Calu3 (cell line): ENCODE data around the gene PNP. TPM values are rescaled to one million over a fixed set of nuclear protein-coding genes. Genes with fewer than 3 reads are reported as not detected.
"Not testable (repeated sequence)": the region's sequence is repeated elsewhere in the genome, so short reads cannot be mapped to it uniquely, and the experiment has no call there.

Source experiments
- BruUV-seq: library from RNA; stranded (reverse); fragments of 400-500 nt; replicated peaks from 2 replicates; lab custom pipeline; 2021; lab: Mats Ljungman, UMichigan
- CTCF ChIA-PET: fragments of 300-600 bp; sonication (Branson Sonifier 250); formaldehyde crosslinking; loops from one replicate; lab custom pipeline; 2022; ENCODE audit warnings: antibody characterized with exemption; lab: Charles Lee
- DNase-seq: peaks from one replicate; pipeline ENCODE4 v3.0.0; 2022
- H3K27ac Mint-ChIP-seq: one replicate; pipeline ENCODE4 v1.8.0; 2022; ENCODE audit warnings: mixed read lengths; ENCODE audit not compliant: unreplicated experiment
- H3K27me3 Mint-ChIP-seq: one replicate; pipeline ENCODE4 v1.8.0; 2022; ENCODE audit warnings: mixed read lengths; ENCODE audit not compliant: unreplicated experiment
- H3K36me3 Mint-ChIP-seq: one replicate; pipeline ENCODE4 v1.8.0; 2022; ENCODE audit warnings: mild to moderate bottlenecking, moderate library complexity, mixed read lengths; ENCODE audit not compliant: insufficient read depth, unreplicated experiment
- H3K4me1 Mint-ChIP-seq: one replicate; pipeline ENCODE4 v1.8.0; 2022; ENCODE audit warnings: mild to moderate bottlenecking, low read depth, mixed read lengths; ENCODE audit not compliant: unreplicated experiment
- H3K4me3 Mint-ChIP-seq: one replicate; pipeline ENCODE4 v1.8.0; 2022; ENCODE audit warnings: mild to moderate bottlenecking, low read depth, moderate library complexity, mixed read lengths; ENCODE audit not compliant: unreplicated experiment
- H3K9me3 Mint-ChIP-seq: one replicate; pipeline ENCODE4 v1.8.0; 2022; ENCODE audit warnings: low read depth, mixed read lengths; ENCODE audit not compliant: unreplicated experiment
- intact Hi-C: fragments of 100-400 bp; cut with micrococcal nuclease; formaldehyde crosslinking; loops from one replicate; pipeline ENCODE4 v1.10.0; 2022; ENCODE audit not compliant: unreplicated experiment
- total RNA-seq: library from RNA; stranded (reverse); gene quantifications from 2 replicates; pipeline ENCODE4 v1.2.3, GENCODE V29; 2022
- TF ChIP-seq, protein P1 (sequence below): fragments of 200-600 bp; IDR thresholded peaks from one replicate; pipeline ENCODE4 v1.8.0; 2022; ENCODE audit warnings: antibody characterized with exemption; ENCODE audit not compliant: unreplicated experiment

Gene PNP
- total RNA-seq, 1 experiment from 2014 or later: 81.3 TPM

- Mint-ChIP-seq H3K4me1 (no peaks in the 10 kb centered on the region), H3K36me3 (peaks cover 11% of the 10 kb centered on the region), H3K27me3 (no peaks in the 10 kb centered on the region), H3K27ac (no peak overlapping the region), H3K4me3 (no peak overlapping the region), H3K9me3 (no peaks in the 10 kb centered on the region)
- no TSS peak for BruUV-seq
- TF ChIP-seq, protein P1, sequence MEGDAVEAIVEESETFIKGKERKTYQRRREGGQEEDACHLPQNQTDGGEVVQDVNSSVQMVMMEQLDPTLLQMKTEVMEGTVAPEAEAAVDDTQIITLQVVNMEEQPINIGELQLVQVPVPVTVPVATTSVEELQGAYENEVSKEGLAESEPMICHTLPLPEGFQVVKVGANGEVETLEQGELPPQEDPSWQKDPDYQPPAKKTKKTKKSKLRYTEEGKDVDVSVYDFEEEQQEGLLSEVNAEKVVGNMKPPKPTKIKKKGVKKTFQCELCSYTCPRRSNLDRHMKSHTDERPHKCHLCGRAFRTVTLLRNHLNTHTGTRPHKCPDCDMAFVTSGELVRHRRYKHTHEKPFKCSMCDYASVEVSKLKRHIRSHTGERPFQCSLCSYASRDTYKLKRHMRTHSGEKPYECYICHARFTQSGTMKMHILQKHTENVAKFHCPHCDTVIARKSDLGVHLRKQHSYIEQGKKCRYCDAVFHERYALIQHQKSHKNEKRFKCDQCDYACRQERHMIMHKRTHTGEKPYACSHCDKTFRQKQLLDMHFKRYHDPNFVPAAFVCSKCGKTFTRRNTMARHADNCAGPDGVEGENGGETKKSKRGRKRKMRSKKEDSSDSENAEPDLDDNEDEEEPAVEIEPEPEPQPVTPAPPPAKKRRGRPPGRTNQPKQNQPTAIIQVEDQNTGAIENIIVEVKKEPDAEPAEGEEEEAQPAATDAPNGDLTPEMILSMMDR: no peak
- intact Hi-C loops: no loop called here
- CTCF ChIA-PET: no interaction called here
- DNase-seq: no peak
Measured at GRCh38 chr14:20446889-20447288, 22.3 kb upstream of the PNP start.

- H3K4me1 Mint-ChIP-seq, intact Hi-C loops, BruUV-seq, DNase-seq, CTCF ChIA-PET, H3K9me3 Mint-ChIP-seq, H3K4me3 Mint-ChIP-seq, H3K27ac Mint-ChIP-seq, H3K27me3 Mint-ChIP-seq: not testable (repeated sequence)
- H3K36me3 Mint-ChIP-seq: peaks cover 10% of the 10 kb centered on the region
Measured at GRCh38 chr14:20452831-20453230, 16.4 kb upstream of the PNP start.

DNA sequence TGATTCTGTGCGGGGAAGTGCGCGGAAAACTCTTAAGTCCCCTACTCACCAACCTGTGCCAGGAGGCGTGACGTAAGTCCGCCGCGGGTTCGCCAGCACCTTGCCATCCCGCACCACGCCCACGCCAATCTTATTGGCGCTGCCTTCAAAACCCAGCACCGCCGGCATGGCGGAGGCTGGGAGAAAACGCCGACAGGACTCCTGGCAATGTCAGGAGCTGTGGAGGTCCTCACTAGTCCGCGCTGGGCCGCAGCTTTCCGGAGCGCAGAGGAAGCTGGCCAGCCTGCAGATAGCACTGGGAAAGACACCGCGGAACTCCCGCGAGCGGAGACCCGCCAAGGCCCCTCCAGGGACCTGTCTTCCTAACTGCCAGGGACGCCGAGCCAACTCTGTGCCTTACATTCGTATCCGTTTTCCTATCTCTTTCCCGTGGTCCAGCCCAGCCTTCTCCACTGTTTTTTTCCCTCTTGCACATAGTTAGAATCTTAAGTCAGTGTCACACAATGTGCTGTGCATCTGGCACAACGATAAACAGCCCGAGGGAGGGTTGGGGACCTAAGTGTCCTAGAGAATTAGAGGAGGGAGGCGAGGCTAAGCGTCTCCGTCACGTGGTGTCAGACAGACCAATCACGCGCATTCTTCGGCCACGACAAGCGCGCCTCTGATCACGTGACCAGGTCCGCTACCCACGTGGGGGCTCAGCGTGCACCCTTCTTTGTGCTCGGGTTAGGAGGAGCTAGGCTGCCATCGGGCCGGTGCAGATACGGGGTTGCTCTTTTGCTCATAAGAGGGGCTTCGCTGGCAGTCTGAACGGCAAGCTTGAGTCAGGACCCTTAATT is 14.5 kb upstream of the PNP start, which contains the start of the genes APEX1 and OSGEP:
TSS of gene APEX1 (plus strand) at position 711 of the 839 bp plus-strand sequence. CDS start 420 bp downstream, outside the sequence.
TSS of gene OSGEP (minus strand) at position 297 of the 839 bp plus-strand sequence. CDS start at position 168, 129 bp downstream.
- TF ChIP-seq, protein P1: no peak
- H3K27me3 Mint-ChIP-seq: no peaks in the 10 kb centered on the region
- CTCF ChIA-PET: interaction anchor here (0.6 to 2.4 kb wide), 6 partner anchors 15 to 543 kb away, joined by 3 to 14 read pairs (median 4); partner anchors contain the start of genes PARP2 and PNP
- no TSS peak for BruUV-seq
- peaks cover 4% of the 10 kb centered on the region for H3K4me1 Mint-ChIP-seq
- H3K9me3 Mint-ChIP-seq: no peaks in the 10 kb centered on the region
- intact Hi-C loops: loop anchor here (1.0 to 5.0 kb wide), 3 partner anchors 40 to 155 kb away; partner anchors contain the start of gene PARP2
- peak; percentile 96 for DNase-seq
- no peak within 1 kb of the TSS for H3K4me3 Mint-ChIP-seq
- no peak within 1 kb of the TSS for H3K27ac Mint-ChIP-seq
- peaks cover 23% of the 10 kb centered on the region for H3K36me3 Mint-ChIP-seq

DNA sequence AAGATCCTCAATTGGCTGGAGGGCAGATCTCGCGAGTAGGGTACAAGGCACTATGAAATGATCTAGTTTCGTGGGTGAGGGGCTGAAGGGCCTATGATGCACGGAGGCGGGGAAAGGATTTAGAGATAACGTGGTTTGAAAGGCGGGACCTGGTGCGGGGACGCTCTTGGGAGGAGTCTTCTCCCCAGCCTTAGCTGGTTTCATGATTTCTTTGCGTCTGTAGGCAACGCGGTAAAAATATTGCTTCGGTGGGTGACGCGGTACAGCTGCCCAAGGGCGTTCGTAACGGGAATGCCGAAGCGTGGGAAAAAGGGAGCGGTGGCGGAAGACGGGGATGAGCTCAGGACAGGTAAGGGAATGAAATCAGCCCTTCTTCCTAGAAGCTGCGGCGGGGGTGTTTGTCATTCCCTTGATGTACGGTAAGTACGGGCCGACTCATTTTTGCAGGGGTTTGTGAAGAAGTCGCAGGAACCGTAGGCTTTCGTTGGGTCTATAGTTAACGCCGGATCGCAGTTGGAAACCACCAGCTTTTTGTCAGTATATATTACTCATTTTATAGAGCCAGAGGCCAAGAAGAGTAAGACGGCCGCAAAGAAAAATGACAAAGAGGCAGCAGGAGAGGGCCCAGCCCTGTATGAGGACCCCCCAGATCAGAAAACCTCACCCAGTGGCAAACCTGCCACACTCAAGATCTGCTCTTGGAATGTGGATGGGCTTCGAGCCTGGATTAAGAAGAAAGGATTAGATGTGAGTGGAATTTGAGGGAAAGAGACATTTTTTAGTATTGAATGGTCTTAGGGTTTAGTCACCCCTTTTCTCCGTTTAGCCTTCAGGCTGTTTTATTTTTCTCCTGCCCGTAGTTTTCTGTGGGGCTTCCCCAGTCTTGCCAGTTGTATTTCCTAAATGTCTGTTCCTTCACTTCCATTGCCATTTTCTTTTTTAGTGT is 13.6 kb upstream of the PNP start:
- Mint-ChIP-seq H3K27me3 (no peaks in the 10 kb centered on the region), H3K4me3 (no peak overlapping the region), H3K36me3 (peaks cover 26% of the 10 kb centered on the region), H3K9me3 (no peaks in the 10 kb centered on the region), H3K27ac (no peak overlapping the region), H3K4me1 (peaks cover 11% of the 10 kb centered on the region)
- TF ChIP-seq, protein P1: no peak
- intact Hi-C loops: loop anchor here (1.0 to 5.0 kb wide), 3 partner anchors 41 to 154 kb away; partner anchors contain the start of gene PARP2
- CTCF ChIA-PET: interaction anchor here (0.6 to 2.4 kb wide), 6 partner anchors 14 to 542 kb away, joined by 3 to 14 read pairs (median 4); partner anchors contain the start of genes PARP2 and PNP
- BruUV-seq: TSS peak; percentile 82
- no peak for DNase-seq
